Inferior parietal cortex (tissue), 1 donor: ENCODE results near the gene SLC45A1.

Experiments
- DNase-seq: peaks from one replicate; pipeline ENCODE4 v3.0.0-alpha.2; 2016; ENCODE audit errors: extremely low spot score

Gene SLC45A1

GRCh38 chr1:8352886-8353785, 35.2 kb downstream of the SLC45A1 start:
- no peak for DNase-seq

GRCh38 chr1:8354038-8354437, 36.1 kb downstream of the SLC45A1 start:
- DNase-seq, result no peak

- no peak for DNase-seq
Observed at GRCh38 chr1:8355439-8356255, 37.7 kb downstream of the SLC45A1 start.

- no peak for DNase-seq
Observed at GRCh38 chr1:8356256-8357209, 38.6 kb downstream of the SLC45A1 start.

GRCh38 chr1:8357329-8358101, 39.6 kb downstream of the SLC45A1 start:
- DNase-seq, result no peak

- no peak for DNase-seq
Observed at GRCh38 chr1:8358241-8358896, 40.5 kb downstream of the SLC45A1 start.

GRCh38 chr1:8358897-8359616, 41.1 kb downstream of the SLC45A1 start:
- DNase-seq, result no peak

- DNase-seq, result no peak
Observed at GRCh38 chr1:8359617-8360481, 41.9 kb downstream of the SLC45A1 start.

- DNase-seq, result no peak
Observed at GRCh38 chr1:8360493-8361197, 42.7 kb downstream of the SLC45A1 start.

- DNase-seq, result no peak
Observed at GRCh38 chr1:8361198-8361849, 43.4 kb downstream of the SLC45A1 start.

GRCh38 chr1:8362701-8363101, 44.8 kb downstream of the SLC45A1 start:
- DNase-seq, result no peak

GRCh38 chr1:8363186-8363766, 45.4 kb downstream of the SLC45A1 start:
- DNase-seq, result no peak

- no peak for DNase-seq
Observed at GRCh38 chr1:8363767-8364301, 45.9 kb downstream of the SLC45A1 start.

GRCh38 chr1:8364528-8365442, 46.9 kb downstream of the SLC45A1 start:
- no peak for DNase-seq

- DNase-seq, result no peak
Observed at GRCh38 chr1:8365661-8366362, 47.9 kb downstream of the SLC45A1 start.
